ENCODE measurements around the gene HSP90AB1. TPM values are rescaled to one million over a fixed set of nuclear protein-coding genes. Genes with fewer than 3 reads are reported as not detected.

The HSP90AB1 gene
- total and polyA plus RNA-seq, 9 of the 15 experiments (the other 6 are each of a cell fraction or from before 2014, with no cell fraction given) = 1,780 to 3,358 (median 2,262) TPM

- no peak for TF ChIP-seq ZKSCAN8 (CRISPR knock-in tag; IDR thresholded peaks at IDR 0.05)
- TF ChIP-seq, protein P1, sequence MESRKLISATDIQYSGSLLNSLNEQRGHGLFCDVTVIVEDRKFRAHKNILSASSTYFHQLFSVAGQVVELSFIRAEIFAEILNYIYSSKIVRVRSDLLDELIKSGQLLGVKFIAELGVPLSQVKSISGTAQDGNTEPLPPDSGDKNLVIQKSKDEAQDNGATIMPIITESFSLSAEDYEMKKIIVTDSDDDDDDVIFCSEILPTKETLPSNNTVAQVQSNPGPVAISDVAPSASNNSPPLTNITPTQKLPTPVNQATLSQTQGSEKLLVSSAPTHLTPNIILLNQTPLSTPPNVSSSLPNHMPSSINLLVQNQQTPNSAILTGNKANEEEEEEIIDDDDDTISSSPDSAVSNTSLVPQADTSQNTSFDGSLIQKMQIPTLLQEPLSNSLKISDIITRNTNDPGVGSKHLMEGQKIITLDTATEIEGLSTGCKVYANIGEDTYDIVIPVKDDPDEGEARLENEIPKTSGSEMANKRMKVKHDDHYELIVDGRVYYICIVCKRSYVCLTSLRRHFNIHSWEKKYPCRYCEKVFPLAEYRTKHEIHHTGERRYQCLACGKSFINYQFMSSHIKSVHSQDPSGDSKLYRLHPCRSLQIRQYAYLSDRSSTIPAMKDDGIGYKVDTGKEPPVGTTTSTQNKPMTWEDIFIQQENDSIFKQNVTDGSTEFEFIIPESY (CRISPR knock-in tag; IDR thresholded peaks at IDR 0.05) = peak; percentile 85; the same call in 1 of the 2 replicates
- TF ChIP-seq ZNF133 (CRISPR knock-in tag; IDR thresholded peaks at IDR 0.05) = no peak
- no peak for TF ChIP-seq SIX5 (IDR thresholded peaks at IDR 0.05; ENCODE audit: borderline replicate concordance in 1 of 2, insufficient read depth in 1 of 2, low read depth in 1 of 2, low read length in 2 of 2)
- no peak for TF ChIP-seq SUPT5H (IDR thresholded peaks at IDR 0.05)
- TF ChIP-seq CAMTA2 (CRISPR knock-in tag; conservative IDR thresholded peaks at IDR 0.05) = no peak
- TF ChIP-seq UBTF (IDR thresholded peaks at IDR 0.05; ENCODE audit: borderline replicate concordance in 1 of 2, low read depth in 2 of 2, low read length in 2 of 2) = no peak
- TF ChIP-seq ZNF224 (CRISPR knock-in tag; IDR thresholded peaks at IDR 0.05) = no peak
- peak; percentile 43 for TF ChIP-seq L3MBTL2 (IDR thresholded peaks at IDR 0.05)
- TF ChIP-seq ASH1L (IDR thresholded peaks at IDR 0.05; ENCODE audit: borderline replicate concordance, low read depth, partially characterized antibody) = no peak
- TF ChIP-seq ZNF263 (CRISPR knock-in tag; IDR thresholded peaks at IDR 0.05; ENCODE audit: borderline replicate concordance) = peak; percentile 93
- no peak for TF ChIP-seq THAP12 (CRISPR knock-in tag; IDR thresholded peaks at IDR 0.05)
Measured at GRCh38 chr6:44275749-44276648, 29.1 kb downstream of the HSP90AB1 start (continued).

Measured in K562 (cell line).